Uterus (tissue), 2 donors: ENCODE data around the gene FGF3.

Experiments used
- POLR2A ChIP-seq, 2 donors: fragments of 450-650 bp; IDR thresholded peaks; one replicate each; pipeline ENCODE4 v1.6.1; 2016; ENCODE audit warnings: antibody characterized with exemption in 2 of 2, mild to moderate bottlenecking in 1 of 2, moderate library complexity in 1 of 2
- TF ChIP-seq, protein P1 (sequence below), 4 experiments: fragments of 200-600 bp in 2 of 4; fragments of 450-650 bp in 2 of 4; sonication (generic) in 2 of 4; IDR thresholded peaks; one replicate each; pipeline ENCODE4 v1.5.1; 2016 to 2019; ENCODE audit warnings: antibody characterized with exemption in 4 of 4, mild to moderate bottlenecking in 2 of 4, moderate library complexity in 1 of 4

DNA sequence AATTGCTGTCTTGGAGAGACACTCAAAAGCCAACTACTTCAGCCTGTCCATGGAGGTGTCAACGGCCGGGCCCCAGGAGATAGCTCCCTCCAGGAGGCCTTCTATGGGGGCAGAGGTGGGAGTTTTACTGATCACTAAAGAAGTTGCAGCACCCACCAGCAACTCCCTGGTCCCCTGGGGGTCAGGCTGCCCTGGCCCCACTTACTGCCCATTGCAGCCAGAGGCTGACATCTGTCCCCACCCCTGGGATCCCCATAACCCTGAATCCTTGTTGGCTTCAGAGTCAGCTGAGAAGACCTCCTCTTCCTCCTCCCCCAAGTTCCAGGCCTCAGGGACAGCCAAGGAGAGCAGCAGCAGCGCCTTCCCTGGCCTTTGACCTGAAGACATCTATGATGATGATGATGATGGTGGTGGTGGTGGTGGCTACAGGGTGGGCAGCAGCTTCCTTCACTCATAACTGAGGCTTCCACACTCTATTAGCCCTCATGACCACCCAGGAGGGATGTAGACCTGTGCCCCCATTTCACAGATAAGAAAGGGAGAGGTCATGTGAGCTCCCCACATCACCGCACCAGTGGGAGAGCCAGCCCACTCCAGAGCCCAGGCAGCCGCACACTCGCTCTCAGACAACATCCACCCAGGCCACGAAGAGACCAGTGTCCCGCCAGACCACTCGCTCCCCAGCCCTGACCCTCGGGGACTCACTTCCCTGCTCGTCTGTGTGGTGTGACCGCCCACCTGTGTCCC, 43.8 kb upstream of the FGF3 start:
- TF ChIP-seq, protein P1, sequence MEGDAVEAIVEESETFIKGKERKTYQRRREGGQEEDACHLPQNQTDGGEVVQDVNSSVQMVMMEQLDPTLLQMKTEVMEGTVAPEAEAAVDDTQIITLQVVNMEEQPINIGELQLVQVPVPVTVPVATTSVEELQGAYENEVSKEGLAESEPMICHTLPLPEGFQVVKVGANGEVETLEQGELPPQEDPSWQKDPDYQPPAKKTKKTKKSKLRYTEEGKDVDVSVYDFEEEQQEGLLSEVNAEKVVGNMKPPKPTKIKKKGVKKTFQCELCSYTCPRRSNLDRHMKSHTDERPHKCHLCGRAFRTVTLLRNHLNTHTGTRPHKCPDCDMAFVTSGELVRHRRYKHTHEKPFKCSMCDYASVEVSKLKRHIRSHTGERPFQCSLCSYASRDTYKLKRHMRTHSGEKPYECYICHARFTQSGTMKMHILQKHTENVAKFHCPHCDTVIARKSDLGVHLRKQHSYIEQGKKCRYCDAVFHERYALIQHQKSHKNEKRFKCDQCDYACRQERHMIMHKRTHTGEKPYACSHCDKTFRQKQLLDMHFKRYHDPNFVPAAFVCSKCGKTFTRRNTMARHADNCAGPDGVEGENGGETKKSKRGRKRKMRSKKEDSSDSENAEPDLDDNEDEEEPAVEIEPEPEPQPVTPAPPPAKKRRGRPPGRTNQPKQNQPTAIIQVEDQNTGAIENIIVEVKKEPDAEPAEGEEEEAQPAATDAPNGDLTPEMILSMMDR (IDR thresholded peaks at IDR 0.05): no peak
- no peak for TF ChIP-seq POLR2A (IDR thresholded peaks at IDR 0.05)
